RWPE1 (cell line): ENCODE results near the gene MGAT5.

Source experiments
- CTCF ChIA-PET: fragments of 350-600 bp; sonication (Branson Sonifier 250); formaldehyde crosslinking; extraction: SDS; loops from one replicate; lab custom pipeline; 2021; lab: Yijun Ruan, JAX
- POLR2A ChIA-PET: fragments of 400-600 bp; formaldehyde crosslinking; extraction: SDS; loops from one replicate; lab custom pipeline; 2020; ENCODE audit warnings: antibody characterized with exemption; ENCODE audit not compliant: low non-redundant PET; lab: Yijun Ruan, JAX
- DNase-seq: peaks from one replicate; pipeline ENCODE4 v3.0.0; 2012; ENCODE audit warnings: low spot score
- H3K27ac ChIP-seq: fragments of 450-650 bp; 2 replicates; pipeline ENCODE4 v1.5.1; 2017
- TF ChIP-seq, protein P1 (sequence below): fragments of 450-650 bp; conservative IDR thresholded peaks from 2 replicates; pipeline ENCODE4 v1.5.1; 2017; ENCODE audit warnings: low read depth, mild to moderate bottlenecking

MGAT5 gene

DNA sequence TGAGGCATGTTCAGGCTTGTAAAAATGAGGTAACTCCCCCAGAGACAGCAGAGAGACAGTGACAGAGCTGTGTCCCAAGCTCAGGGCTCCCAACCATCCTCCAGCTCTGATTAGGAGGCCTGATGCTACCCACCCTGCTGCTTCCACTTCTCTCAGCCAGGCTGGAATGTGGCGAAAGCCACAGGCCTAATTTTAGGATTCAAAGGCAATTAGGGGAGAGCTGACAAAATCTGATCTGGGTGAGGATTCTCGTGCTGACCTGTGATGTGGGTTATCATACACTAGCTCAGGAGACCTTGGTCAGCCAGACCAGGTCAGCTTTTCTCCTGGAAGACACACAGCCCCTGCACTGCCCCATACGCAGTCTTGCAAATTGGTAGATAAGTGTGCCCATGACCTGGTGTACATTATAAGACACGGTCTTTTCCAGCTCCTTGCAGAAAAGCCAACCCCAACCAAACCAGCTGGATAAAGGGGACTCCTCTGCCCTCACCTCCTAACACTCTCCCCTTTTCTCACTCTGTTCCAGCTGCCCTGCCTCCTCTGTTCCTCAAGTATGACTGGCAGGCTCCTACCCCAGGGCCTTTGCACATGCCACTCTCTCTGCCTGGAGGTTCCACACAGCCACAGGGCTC is 225.9 kb downstream of the MGAT5 start:
- POLR2A ChIA-PET, result no interaction called here
- CTCF ChIA-PET, result interaction anchor here (0.5 kb wide), 1 partner anchor 1506 kb away, joined by 3 read pairs; no protein-coding TSS in a partner anchor
- H3K27ac ChIP-seq, result no peak overlapping the region
- no peak for DNase-seq
- TF ChIP-seq, protein P1, sequence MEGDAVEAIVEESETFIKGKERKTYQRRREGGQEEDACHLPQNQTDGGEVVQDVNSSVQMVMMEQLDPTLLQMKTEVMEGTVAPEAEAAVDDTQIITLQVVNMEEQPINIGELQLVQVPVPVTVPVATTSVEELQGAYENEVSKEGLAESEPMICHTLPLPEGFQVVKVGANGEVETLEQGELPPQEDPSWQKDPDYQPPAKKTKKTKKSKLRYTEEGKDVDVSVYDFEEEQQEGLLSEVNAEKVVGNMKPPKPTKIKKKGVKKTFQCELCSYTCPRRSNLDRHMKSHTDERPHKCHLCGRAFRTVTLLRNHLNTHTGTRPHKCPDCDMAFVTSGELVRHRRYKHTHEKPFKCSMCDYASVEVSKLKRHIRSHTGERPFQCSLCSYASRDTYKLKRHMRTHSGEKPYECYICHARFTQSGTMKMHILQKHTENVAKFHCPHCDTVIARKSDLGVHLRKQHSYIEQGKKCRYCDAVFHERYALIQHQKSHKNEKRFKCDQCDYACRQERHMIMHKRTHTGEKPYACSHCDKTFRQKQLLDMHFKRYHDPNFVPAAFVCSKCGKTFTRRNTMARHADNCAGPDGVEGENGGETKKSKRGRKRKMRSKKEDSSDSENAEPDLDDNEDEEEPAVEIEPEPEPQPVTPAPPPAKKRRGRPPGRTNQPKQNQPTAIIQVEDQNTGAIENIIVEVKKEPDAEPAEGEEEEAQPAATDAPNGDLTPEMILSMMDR, result no peak

DNA sequence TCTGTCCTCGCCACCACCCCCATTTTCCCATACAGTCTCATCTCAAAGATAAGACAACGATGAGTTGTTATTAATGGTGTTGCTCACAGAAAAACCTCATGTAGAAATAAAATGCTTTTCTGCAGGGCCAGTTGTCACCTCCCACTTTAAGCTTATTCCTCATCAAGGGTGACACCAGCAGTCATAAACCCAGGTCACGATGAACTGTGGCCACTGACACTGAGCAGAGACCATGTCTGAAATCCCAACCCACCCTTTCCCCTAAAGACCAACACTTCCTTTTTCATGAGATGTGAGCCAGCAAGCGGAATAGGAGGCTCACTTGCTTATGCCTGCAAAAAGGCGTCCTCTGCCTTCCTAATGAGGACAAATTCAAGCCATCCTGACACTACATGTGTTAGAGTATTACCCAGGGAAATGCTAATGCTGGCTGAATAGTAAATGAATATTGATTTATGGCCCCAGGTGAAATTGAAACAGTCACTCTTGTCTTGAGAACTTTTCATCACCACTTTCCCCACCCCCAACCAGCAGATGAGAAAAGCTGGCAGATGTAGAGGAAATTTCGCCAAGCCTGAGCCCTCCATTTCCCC is 228.4 kb downstream of the MGAT5 start:
- TF ChIP-seq, protein P1, result no peak
- POLR2A ChIA-PET, result no interaction called here
- no peak overlapping the region for H3K27ac ChIP-seq
- no peak for DNase-seq
- CTCF ChIA-PET, result no interaction called here

DNA sequence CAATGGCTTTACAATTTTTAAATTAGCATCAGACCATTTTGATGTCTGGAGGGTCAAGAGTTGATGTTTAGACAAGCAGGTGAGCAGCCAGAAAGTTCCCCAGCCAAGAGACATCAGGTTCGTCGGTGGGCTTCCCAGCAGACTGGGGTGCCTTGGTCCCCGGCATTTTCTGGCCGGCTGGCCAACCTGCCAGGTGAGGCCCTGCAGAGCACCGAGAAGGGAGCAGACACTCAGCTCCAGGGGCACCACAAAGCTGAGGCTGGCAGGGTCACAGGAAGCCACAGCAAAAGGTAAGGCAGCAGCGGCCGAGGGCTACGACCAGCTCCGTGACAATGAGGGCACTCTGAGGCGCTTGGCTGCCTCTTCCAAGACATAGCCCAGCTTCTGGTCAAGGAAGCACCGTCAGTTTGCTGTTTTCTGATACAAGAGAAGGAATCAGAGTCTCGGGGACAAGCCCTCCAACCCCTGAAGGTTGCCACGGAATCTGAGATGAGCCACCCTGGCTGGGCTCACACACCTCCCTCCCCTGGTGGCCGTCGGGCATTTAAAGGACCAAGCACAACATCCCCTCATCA is 229.0 kb downstream of the MGAT5 start:
- CTCF ChIA-PET, result no interaction called here
- no peak overlapping the region for H3K27ac ChIP-seq
- no peak for DNase-seq
- TF ChIP-seq, protein P1, result no peak
- POLR2A ChIA-PET, result no interaction called here

DNA sequence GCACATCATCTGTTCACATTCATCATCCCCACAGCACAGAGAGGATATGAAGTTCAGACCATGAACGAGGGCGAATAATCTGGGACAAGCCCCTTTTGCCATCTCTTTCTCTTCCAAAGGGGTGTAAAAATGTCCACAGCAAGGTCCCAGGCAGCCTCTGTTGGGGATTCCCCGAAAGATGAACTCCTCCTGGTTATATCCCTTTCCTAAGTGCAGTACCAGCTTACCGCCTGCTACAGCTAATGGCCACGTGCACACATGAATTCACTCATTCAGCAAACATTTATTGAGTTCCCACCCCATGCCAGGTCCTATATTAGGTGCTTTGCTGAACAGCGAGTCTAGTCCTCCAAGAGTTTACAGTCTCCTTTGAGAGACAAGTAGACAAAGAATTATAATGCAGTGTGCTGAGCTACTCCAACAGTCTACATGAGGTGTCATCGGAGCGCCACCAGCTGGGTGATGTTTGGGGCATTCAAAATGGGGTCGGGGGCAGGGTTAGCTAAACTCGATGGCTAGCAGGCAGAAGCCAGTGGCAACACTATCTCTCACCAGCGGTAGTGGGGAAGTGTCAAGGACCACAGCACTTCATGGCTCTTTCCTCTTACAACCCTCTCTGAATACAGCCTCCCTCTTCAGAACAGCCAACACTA is 236.0 kb downstream of the MGAT5 start:
- CTCF ChIA-PET, result interaction anchor here (0.6 kb wide), 1 partner anchor 29 kb away, joined by 3 read pairs; no protein-coding TSS in a partner anchor
- TF ChIP-seq, protein P1, result no peak
- DNase-seq, result no peak
- no peak overlapping the region for H3K27ac ChIP-seq
- POLR2A ChIA-PET, result no interaction called here

DNA sequence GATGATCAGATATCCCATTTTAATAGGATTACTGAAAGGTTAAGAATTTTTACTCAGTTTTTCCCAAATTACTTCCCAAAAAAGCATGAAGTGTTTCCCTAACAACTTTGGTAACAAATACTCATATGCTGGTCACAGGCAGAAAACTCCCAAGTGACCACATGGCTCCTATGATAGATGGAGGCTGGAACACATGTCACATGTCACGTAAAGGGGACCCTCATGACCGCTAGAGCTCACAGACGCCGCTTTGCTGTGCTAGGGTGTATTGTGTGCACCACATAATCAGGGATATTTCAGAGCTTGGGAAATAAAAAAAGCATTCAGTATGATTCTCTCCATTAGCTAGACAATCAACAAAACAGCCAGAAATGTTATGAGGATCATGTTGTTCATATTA is 236.7 kb downstream of the MGAT5 start:
- POLR2A ChIA-PET, result no interaction called here
- TF ChIP-seq, protein P1, result no peak
- CTCF ChIA-PET, result interaction anchor here (0.6 kb wide), 1 partner anchor 28 kb away, joined by 3 read pairs; no protein-coding TSS in a partner anchor
- no peak for DNase-seq
- H3K27ac ChIP-seq, result no peak overlapping the region

DNA sequence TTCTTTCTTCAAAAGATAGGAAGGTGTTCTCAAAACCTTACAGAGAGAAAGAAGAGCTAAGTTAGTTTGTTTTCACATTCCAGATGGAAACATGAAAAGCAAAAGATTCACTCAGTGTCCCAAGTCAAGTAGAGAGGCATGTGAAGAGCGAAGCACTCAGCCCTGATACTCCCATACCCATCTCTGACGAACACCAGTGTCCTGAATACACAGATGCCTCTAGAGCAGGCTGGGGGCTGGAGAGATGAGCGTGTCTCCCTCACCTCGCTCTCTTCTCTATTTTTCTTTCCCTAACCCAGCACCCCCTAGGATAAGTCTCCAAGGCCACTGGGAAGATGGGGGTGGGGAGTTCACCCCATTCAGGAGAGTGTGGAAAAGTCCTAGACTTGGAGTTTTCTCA is 237.2 kb downstream of the MGAT5 start:
- no peak overlapping the region for H3K27ac ChIP-seq
- TF ChIP-seq, protein P1, result no peak
- ChIA-PET POLR2A (no interaction called here), CTCF (interaction anchor here (1.1 kb wide), 1 partner anchor 30 kb away, joined by 5 read pairs; no protein-coding TSS in a partner anchor)
- DNase-seq, result no peak
